HUES48 (cell line): Measurements from ENCODE around the gene FNDC3B.

Experiments
- H3K27ac ChIP-seq: one replicate; pipeline ENCODE4 v1.7.0; 2013; ENCODE audit warnings: low read depth, low read length, inconsistent platforms
- H3K27me3 ChIP-seq: 2 replicates; pipeline ENCODE4 v1.6.1; 2013; ENCODE audit warnings: mild to moderate bottlenecking, low read length; ENCODE audit not compliant: control insufficient read depth, insufficient read depth
- H3K36me3 ChIP-seq: 2 replicates; pipeline ENCODE4 v1.6.1; 2013; ENCODE audit warnings: low read length; ENCODE audit not compliant: control insufficient read depth, insufficient read depth
- H3K4me1 ChIP-seq: 2 replicates; pipeline ENCODE4 v1.6.1; 2013; ENCODE audit warnings: mild to moderate bottlenecking, low read length; ENCODE audit not compliant: control insufficient read depth, insufficient read depth
- H3K4me3 ChIP-seq: 2 replicates; pipeline ENCODE4 v1.5.1; 2013; ENCODE audit warnings: mild to moderate bottlenecking, low read depth, low read length
- H3K9ac ChIP-seq: 2 replicates; pipeline ENCODE4 v1.6.1; 2013; ENCODE audit warnings: mild to moderate bottlenecking, low read depth, low read length, moderate library complexity
- H3K9me3 ChIP-seq: 2 replicates; pipeline ENCODE4 v1.6.1; 2013; ENCODE audit warnings: low read length; ENCODE audit not compliant: control insufficient read depth, insufficient read depth

FNDC3B gene

DNA sequence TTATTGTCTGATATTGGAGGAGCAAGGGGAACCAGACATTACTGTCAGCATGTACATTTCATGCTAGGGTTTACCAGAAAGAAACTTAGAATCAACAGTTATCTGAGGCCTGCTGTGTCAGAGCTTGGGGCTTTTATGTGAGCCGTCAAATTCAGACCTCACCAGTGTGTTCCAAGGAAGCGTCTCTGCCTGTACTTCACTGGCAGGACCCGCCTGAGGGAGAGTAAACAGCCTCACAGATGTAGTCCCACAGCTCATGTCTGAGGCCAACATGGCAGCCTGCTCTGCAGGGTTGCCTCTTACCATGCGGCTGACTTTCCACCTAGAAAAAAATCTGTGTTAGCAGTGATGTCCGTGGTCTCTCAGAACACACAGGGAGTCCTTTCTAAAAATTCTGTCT lies 334.5 kb downstream of the FNDC3B start:
- Histone ChIP-seq H3K27me3 (no peaks in the 10 kb centered on the region), H3K36me3 (peaks cover 57% of the 10 kb centered on the region), H3K27ac (no peak overlapping the region), H3K9ac (no peak overlapping the region), H3K9me3 (no peaks in the 10 kb centered on the region), H3K4me1 (no peaks in the 10 kb centered on the region), H3K4me3 (no peak overlapping the region)

DNA sequence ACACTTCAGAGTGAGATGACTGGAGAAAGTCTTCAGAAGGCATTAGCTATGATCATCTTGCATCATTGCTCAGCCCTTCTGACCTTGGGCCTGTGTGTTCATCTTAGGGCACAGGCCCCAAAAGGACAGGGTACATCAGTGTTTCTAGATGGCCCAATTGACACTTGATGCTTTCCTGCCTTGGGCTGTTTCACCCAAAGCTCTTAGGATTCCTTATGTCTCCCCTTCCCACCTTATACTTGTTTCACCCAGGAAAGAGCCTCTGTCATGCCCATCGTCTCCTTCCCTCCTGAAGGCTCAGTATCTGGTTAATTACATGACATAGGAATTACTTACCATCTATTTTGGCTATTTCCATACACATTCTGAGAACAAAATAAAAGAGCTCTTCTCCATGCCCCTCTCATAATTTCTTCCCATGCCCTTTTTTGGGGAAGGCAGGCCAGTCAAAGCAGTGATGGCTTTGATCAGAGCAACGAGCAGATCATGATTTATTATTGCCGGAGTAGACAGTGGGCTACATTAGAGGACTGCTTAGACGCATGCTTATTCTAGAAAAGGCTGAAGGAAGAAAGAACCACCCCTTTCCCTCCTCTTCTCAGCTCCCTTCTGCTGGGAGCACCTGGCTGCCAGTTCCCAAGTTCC lies 335.9 kb downstream of the FNDC3B start:
- H3K9me3 ChIP-seq: 0 out of 2 replicates have a peak, but pooled peaks cover 3% of the 10 kb centered on the region
- H3K4me3 ChIP-seq: no peak overlapping the region
- H3K4me1 ChIP-seq: no peaks in the 10 kb centered on the region
- H3K36me3 ChIP-seq: peaks cover 64% of the 10 kb centered on the region
- H3K27ac ChIP-seq: no peak overlapping the region
- H3K9ac ChIP-seq: no peak overlapping the region
- H3K27me3 ChIP-seq: no peaks in the 10 kb centered on the region

DNA sequence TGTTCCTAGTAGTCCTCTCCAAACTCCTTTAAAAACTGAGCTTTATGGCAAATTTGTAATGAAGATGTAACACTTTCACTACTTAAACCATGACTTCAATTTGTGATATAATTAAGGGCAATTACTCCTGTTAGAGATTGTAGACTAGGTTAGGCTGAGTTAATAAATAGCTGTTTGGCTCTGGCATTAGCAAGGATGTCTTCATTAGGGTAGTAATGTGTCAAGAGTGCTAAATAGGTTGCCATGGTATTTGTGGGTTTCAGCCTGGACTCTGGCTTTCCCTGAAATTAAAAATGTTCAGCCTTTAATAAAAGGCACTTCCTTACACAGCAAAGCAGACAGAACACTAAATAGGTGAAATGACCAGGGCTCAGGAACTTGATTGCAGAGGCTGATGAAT lies 337.0 kb downstream of the FNDC3B start:
- Histone ChIP-seq H3K4me1 (no peaks in the 10 kb centered on the region), H3K4me3 (no peak overlapping the region), H3K9me3 (0 out of 2 replicates have a peak, but pooled peaks cover 3% of the 10 kb centered on the region), H3K27ac (no peak overlapping the region), H3K9ac (no peak overlapping the region), H3K27me3 (no peaks in the 10 kb centered on the region), H3K36me3 (peaks cover 64% of the 10 kb centered on the region)

DNA sequence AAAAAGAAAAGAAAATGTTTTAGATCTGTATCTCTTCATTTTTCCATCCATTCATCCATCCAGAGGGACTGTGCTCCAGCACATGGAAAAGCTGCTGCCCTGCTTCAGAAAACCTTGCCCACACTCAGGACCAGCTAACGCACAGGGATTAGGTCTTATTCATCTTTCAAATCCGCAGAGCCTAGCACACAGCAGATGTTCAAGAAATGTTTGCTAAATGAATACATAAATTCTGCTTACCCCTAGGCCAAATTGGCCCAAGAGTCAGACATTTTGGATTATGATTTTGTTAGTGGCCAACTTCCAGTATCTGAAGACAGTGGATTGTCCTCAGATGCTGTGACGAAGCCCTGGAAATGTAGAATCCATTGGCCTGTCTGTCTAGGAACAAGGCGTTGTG lies 337.5 kb downstream of the FNDC3B start:
- Histone ChIP-seq H3K36me3 (peaks cover 59% of the 10 kb centered on the region), H3K27ac (no peak overlapping the region), H3K27me3 (no peaks in the 10 kb centered on the region), H3K9ac (no peak overlapping the region), H3K9me3 (0 out of 2 replicates have a peak, but pooled peaks cover 3% of the 10 kb centered on the region), H3K4me1 (no peaks in the 10 kb centered on the region), H3K4me3 (no peak overlapping the region)

DNA sequence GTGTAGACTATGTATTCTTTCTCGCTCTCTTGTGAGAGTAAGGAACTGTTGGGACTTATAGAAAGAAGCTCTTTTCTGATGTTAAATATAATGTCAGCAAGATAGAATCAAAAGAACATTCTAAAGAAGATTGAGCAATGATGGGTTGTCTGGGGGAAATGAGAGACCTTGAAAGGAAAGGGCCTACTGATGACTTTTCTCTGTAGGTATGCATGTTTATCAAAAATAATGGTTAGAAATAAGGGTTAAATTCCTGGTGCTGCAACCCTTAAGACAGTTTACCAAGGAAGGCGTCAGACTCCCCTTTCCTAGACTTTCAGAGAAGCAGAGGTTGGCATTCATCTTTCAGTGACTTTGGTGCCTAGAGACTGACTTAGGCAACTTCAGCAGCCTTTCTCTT lies 339.1 kb downstream of the FNDC3B start:
- Histone ChIP-seq H3K4me1 (no peaks in the 10 kb centered on the region), H3K36me3 (peaks cover 49% of the 10 kb centered on the region), H3K9ac (no peak overlapping the region), H3K9me3 (0 out of 2 replicates have a peak, but pooled peaks cover 3% of the 10 kb centered on the region), H3K4me3 (no peak overlapping the region), H3K27ac (no peak overlapping the region), H3K27me3 (no peaks in the 10 kb centered on the region)

DNA sequence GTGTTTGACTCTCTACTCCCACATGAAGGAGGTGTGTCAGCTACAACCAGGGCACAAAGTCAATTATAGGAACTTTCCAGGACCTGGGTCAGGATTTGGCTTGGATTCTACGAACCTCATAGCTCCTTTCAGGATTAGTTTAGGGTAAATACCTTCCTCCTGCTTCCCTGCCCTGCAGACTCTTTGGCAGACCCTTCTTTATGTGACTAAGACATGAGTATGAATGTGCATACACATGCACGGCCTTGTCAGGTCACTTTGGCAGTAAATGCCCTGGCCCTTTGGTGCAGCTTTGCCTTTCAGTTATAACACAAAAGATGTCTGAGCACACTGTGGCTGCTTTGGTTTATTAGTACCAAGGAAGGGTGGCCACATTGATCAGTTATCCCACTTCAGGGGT lies 340.0 kb downstream of the FNDC3B start:
- no peak overlapping the region for H3K9ac ChIP-seq
- no peaks in the 10 kb centered on the region for H3K27me3 ChIP-seq
- no peaks in the 10 kb centered on the region for H3K4me1 ChIP-seq
- no peak overlapping the region for H3K27ac ChIP-seq
- no peak overlapping the region for H3K4me3 ChIP-seq
- H3K36me3 ChIP-seq: peaks cover 44% of the 10 kb centered on the region
- H3K9me3 ChIP-seq: 0 out of 2 replicates have a peak, but pooled peaks cover 3% of the 10 kb centered on the region

DNA sequence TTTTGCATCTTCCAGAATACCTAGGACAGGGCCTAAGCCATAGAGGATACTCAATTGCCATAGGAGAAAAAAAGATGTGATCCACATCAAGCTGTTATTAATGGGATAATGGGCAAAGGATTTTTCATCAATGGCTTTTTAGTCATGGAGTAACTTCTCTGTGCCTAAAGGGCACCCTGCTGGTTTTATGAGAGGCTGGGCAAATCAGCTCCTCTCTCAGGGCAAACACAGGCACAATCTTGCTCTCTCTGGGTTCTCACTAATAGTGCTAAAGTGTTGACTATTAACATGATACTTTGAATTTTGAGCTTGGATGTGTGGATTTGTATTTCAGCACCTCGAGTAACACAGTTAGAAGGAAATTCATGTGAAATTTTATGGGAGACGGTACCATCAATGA lies 341.3 kb downstream of the FNDC3B start:
- Histone ChIP-seq H3K36me3 (peaks cover 44% of the 10 kb centered on the region), H3K4me1 (no peaks in the 10 kb centered on the region), H3K27ac (no peak overlapping the region), H3K9ac (no peak overlapping the region), H3K27me3 (no peaks in the 10 kb centered on the region), H3K9me3 (0 out of 2 replicates have a peak, but pooled peaks cover 3% of the 10 kb centered on the region), H3K4me3 (no peak overlapping the region)

DNA sequence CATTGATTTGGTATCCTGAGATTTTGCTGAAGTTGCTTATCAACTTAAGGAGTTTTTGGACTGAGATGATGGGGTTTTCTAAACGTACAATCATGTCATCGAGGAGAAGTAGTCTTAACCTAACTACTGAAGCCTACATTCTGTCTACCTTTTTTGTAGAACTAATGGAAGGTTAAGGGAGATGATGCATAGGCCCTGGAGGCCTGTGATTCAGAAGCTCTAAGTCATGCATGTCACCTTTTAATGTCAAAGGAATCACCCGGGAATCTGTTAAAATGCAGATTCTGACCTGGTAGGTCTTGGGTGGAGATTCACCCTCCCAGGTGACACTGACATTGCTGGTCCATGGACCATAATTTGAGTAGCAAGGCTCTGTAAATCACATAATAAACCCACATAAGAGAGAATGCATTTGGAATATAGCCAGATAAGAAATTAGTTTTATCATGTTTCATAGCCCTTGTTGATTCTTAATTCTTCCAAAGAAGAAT lies 344.0 kb downstream of the FNDC3B start:
- H3K4me3 ChIP-seq: no peak overlapping the region
- H3K36me3 ChIP-seq: peaks cover 27% of the 10 kb centered on the region
- H3K27ac ChIP-seq: no peak overlapping the region
- H3K9ac ChIP-seq: no peak overlapping the region
- H3K27me3 ChIP-seq: no peaks in the 10 kb centered on the region
- no peaks in the 10 kb centered on the region for H3K4me1 ChIP-seq
- 0 out of 2 replicates have a peak, but pooled peaks cover 3% of the 10 kb centered on the region for H3K9me3 ChIP-seq

DNA sequence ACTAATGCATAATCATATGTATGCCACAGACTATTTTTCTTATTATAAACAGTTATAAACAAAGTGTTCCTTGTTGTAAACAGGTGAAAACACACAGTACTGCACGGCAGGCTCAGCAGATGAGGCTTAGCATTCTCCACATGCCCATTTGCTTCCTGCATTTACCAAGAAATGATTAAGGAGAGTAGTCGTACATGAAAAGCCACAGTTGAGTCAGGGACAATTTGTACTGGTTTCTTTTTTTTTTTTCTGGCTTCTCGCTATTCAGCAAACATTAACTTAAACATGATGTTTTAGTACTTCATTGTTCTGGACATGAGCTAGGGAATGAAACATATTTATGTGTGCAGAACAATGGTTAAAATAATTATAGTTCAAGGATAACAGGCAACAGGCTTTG lies 345.5 kb downstream of the FNDC3B start:
- H3K27me3 ChIP-seq: no peaks in the 10 kb centered on the region
- peaks cover 13% of the 10 kb centered on the region for H3K36me3 ChIP-seq
- H3K9ac ChIP-seq: no peak overlapping the region
- no peak overlapping the region for H3K4me3 ChIP-seq
- H3K9me3 ChIP-seq: no peaks in the 10 kb centered on the region
- no peak overlapping the region for H3K27ac ChIP-seq
- H3K4me1 ChIP-seq: no peaks in the 10 kb centered on the region

DNA sequence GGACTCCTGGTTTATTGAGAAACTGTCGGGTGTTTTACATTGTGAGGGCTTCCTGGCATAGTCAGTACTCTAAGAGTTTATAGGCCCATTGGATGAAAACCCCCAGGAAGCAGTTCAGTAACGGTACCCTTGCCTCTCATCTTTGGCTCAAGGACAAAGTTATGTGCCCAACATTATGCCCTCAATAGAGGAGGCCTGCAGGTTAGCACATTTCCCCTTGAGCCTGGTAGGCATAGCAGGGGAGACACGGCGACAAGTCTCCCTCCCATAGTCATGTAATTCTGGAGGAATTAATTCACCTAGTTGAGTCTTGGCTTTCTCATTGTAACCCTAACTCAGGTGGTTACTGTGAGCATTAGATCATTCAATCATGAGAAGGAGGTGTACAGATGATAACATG lies 348.4 kb downstream of the FNDC3B start:
- Histone ChIP-seq H3K27ac (no peak overlapping the region), H3K27me3 (no peaks in the 10 kb centered on the region)

DNA sequence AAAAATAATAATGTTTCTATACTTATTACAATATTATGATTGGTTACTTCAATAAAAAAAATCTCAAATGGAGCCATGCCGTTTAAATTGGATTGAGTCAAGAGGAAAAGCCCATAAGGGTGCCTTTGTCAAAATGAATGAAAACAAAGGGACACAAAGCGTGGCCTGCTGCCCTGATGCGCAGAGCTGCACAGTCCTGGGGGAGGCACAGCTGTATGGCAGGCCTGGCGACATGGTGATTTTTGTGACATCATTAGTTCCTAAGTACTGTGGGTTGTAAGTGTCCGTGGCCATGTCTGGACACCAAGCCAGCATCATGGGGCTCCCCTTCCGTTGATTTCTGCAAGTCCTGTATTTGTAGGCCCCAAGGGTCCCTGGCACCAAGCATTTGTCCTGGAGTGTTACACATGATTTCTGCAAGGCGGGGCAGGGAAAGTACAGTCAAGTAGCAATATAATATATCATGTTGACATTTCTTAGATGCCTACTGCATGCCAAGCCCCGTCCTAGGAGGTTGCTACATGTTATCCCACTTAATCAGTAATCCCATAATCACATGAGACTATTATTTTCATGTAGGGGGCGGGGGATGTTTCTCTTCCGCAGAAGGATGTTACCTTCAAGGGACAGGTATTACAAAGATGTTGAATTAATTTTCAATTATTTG lies 349.2 kb downstream of the FNDC3B start:
- Histone ChIP-seq H3K4me1 (peaks cover 10% of the 10 kb centered on the region; the same call in 1 of the 2 replicates), H3K4me3 (no peak overlapping the region), H3K27ac (no peak overlapping the region), H3K9me3 (no peaks in the 10 kb centered on the region), H3K36me3 (0 out of 2 replicates have a peak, but pooled peaks cover 4% of the 10 kb centered on the region), H3K9ac (no peak overlapping the region), H3K27me3 (no peaks in the 10 kb centered on the region)

More for the DNA sequence above, 348.4 kb downstream of the FNDC3B start:
- H3K4me1 ChIP-seq: peaks cover 10% of the 10 kb centered on the region; the same call in 1 of the 2 replicates
- no peak overlapping the region for H3K9ac ChIP-seq
- no peaks in the 10 kb centered on the region for H3K36me3 ChIP-seq
- no peaks in the 10 kb centered on the region for H3K9me3 ChIP-seq
- H3K4me3 ChIP-seq: no peak overlapping the region
